Naive thymus-derived CD4-positive, alpha-beta T cell (primary cell): ENCODE measurements around the gene SPHKAP. TPM values are rescaled to one million over a fixed set of nuclear protein-coding genes. Genes with fewer than 3 reads are reported as not detected.

Experiments
- ATAC-seq: fragments of 150-1000 bp; cut with Tn5 transposase; 2 replicates; pipeline ENCODE4 v1.10.0; 2021; ENCODE audit warnings: mild to moderate bottlenecking, moderate library complexity
- CTCF ChIA-PET: fragments of 350-600 bp; sonication (Branson Sonifier 250); formaldehyde crosslinking; loops from one replicate; lab custom pipeline; 2021; ENCODE audit warnings: antibody characterized with exemption; lab: Charles Lee
- POLR2A ChIA-PET: fragments of 350-600 bp; sonication (Branson Sonifier 250); formaldehyde crosslinking; loops from one replicate; lab custom pipeline; 2021; ENCODE audit warnings: antibody characterized with exemption, inconsistent platforms; lab: Charles Lee
- DNase-seq, 9 donors: peaks; one replicate each; pipeline versions ENCODE4 v3.0.0 to v3.0.0-alpha.2; 2020 to 2022; ENCODE audit warnings: mixed read lengths in 1 of 9
- H3K27ac ChIP-seq: one replicate; pipeline ENCODE4 v1.7.0; 2013; ENCODE audit warnings: mild to moderate bottlenecking, low read depth, low read length, moderate library complexity
- H3K27me3 ChIP-seq, 2 donors: one replicate each; pipeline ENCODE4 v1.7.0; 2013; ENCODE audit warnings: low read length in 2 of 2, mild to moderate bottlenecking in 2 of 2, moderate library complexity in 2 of 2; ENCODE audit not compliant: control insufficient read depth in 2 of 2, insufficient read depth in 2 of 2
- H3K36me3 ChIP-seq, 3 experiments: 1 replicate in 2 of 3; 2 replicates in 1 of 3; pipeline ENCODE4 v1.7.0; 2013; ENCODE audit warnings: low read length in 3 of 3, mild to moderate bottlenecking in 3 of 3, moderate library complexity in 1 of 3; ENCODE audit not compliant: insufficient read depth in 3 of 3, control insufficient read depth in 2 of 3
- H3K4me1 ChIP-seq, 2 donors: one replicate each; pipeline ENCODE4 v1.7.0; 2013; ENCODE audit warnings: low read length in 2 of 2, mild to moderate bottlenecking in 2 of 2, moderate library complexity in 1 of 2; ENCODE audit not compliant: control insufficient read depth in 2 of 2, insufficient read depth in 2 of 2
- H3K4me3 ChIP-seq: 2 replicates; pipeline ENCODE4 v1.7.0; 2013; ENCODE audit warnings: mild to moderate bottlenecking, low read length
- H3K9me3 ChIP-seq, 3 experiments: 1 replicate in 2 of 3; 2 replicates in 1 of 3; pipeline ENCODE4 v1.7.0; 2013; ENCODE audit warnings: low read length in 3 of 3; ENCODE audit not compliant: control insufficient read depth in 2 of 3
- H3K27ac Mint-ChIP-seq, 9 donors: one replicate each; pipeline ENCODE4 v1.8.0; 2020 to 2022; ENCODE audit warnings: mixed read lengths in 9 of 9, mild to moderate bottlenecking in 8 of 9, moderate library complexity in 5 of 9, inconsistent platforms in 2 of 9
- H3K27me3 Mint-ChIP-seq, 5 donors: one replicate each; pipeline ENCODE4 v1.8.0; 2021 to 2022; ENCODE audit warnings: mixed read lengths in 5 of 5, mild to moderate bottlenecking in 1 of 5
- H3K36me3 Mint-ChIP-seq, 5 donors: one replicate each; pipeline ENCODE4 v1.8.0; 2020 to 2022; ENCODE audit warnings: mixed read lengths in 5 of 5, mild to moderate bottlenecking in 3 of 5, inconsistent platforms in 1 of 5
- H3K4me1 Mint-ChIP-seq, 7 donors: one replicate each; pipeline ENCODE4 v1.8.0; 2020 to 2022; ENCODE audit warnings: mixed read lengths in 7 of 7, mild to moderate bottlenecking in 3 of 7, inconsistent platforms in 1 of 7
- H3K4me3 Mint-ChIP-seq, 10 donors: one replicate each; pipeline ENCODE4 v1.8.0; 2020 to 2022; ENCODE audit warnings: mild to moderate bottlenecking in 10 of 10, mixed read lengths in 10 of 10, moderate library complexity in 6 of 10, inconsistent platforms in 2 of 10
- H3K9me3 Mint-ChIP-seq, 11 donors: one replicate each; pipeline ENCODE4 v1.8.0; 2020 to 2022; ENCODE audit warnings: mixed read lengths in 11 of 11, mild to moderate bottlenecking in 4 of 11, inconsistent platforms in 1 of 11, moderate library complexity in 1 of 11
- intact Hi-C, 2 donors: fragments of 100-400 bp; cut with micrococcal nuclease; formaldehyde crosslinking; loops; one replicate each; pipeline ENCODE4 v1.15.1; 2023
- polyA plus RNA-seq, 2 donors: library from polyadenylated mRNA; unstranded; fragments of 300-500 nt; fragmentation: Illumina TruSeq; gene quantifications; one replicate each; pipeline ENCODE4 v1.2.3, GENCODE V29; 2021
- total RNA-seq, 6 experiments: library from RNA in 5 of 6; stranded (reverse) in 5 of 6; gene quantifications; 1 replicate in 5 of 6; 2 replicates in 1 of 6; pipeline ENCODE4 v1.2.3 and lab custom pipeline; 2021 to 2026

The SPHKAP gene
- total and polyA plus RNA-seq, 7 experiments from 2014 or later: not detected

- Mint-ChIP-seq H3K4me3 (no peak overlapping the region), H3K4me1 (peaks cover 0 to 2% (median 0%) of the 10 kb centered on the region in 7 donors), H3K9me3 (peaks cover 4 to 28% (median 9%) of the 10 kb centered on the region in 11 donors), H3K27ac (no peak overlapping the region), H3K27me3 (peaks cover 8 to 17% (median 11%) of the 10 kb centered on the region in 5 donors), H3K36me3 (peaks cover 0 to 5% (median 0%) of the 10 kb centered on the region in 5 donors)
- POLR2A ChIA-PET: no interaction called here
- no peak for ATAC-seq
- intact Hi-C loops: no loop called here
- no peaks in the 10 kb centered on the region for H3K36me3 ChIP-seq
- CTCF ChIA-PET: no interaction called here
- no peak for DNase-seq
- H3K9me3 ChIP-seq: no peaks in the 10 kb centered on the region
- no peaks in the 10 kb centered on the region for H3K4me1 ChIP-seq
- no peak overlapping the region for H3K27ac ChIP-seq
- H3K27me3 ChIP-seq: no peaks in the 10 kb centered on the region
- no peak overlapping the region for H3K4me3 ChIP-seq
These were observed 1.0 kb downstream of the SPHKAP start for GRCh38 chr2:228180181-228181097.

GRCh38 chr2:228167290-228167689, 14.2 kb downstream of the SPHKAP start:
- Histone ChIP-seq H3K4me1 (no peaks in the 10 kb centered on the region), H3K9me3 (no peaks in the 10 kb centered on the region), H3K36me3 (no peaks in the 10 kb centered on the region), H3K27me3 (no peaks in the 10 kb centered on the region), H3K4me3 (no peak overlapping the region), H3K27ac (no peak overlapping the region)
- Mint-ChIP-seq H3K27ac (no peak overlapping the region), H3K36me3 (no peaks in the 10 kb centered on the region), H3K4me3 (no peak overlapping the region), H3K9me3 (peaks cover 0 to 6% (median 0%) of the 10 kb centered on the region in 11 donors), H3K27me3 (no peaks in the 10 kb centered on the region), H3K4me1 (no peaks in the 10 kb centered on the region)
- CTCF ChIA-PET: no interaction called here
- POLR2A ChIA-PET: no interaction called here
- intact Hi-C loops: no loop called here
- ATAC-seq (no peak), DNase-seq (no peak)

- H3K4me1 ChIP-seq: no peaks in the 10 kb centered on the region
- no peaks in the 10 kb centered on the region for H3K36me3 ChIP-seq
- Mint-ChIP-seq H3K27me3 (no peaks in the 10 kb centered on the region), H3K36me3 (no peaks in the 10 kb centered on the region), H3K4me1 (no peaks in the 10 kb centered on the region), H3K27ac (no peak overlapping the region), H3K9me3 (peaks cover 0 to 12% (median 2%) of the 10 kb centered on the region in 11 donors), H3K4me3 (no peak overlapping the region)
- intact Hi-C loops: no loop called here
- CTCF ChIA-PET: no interaction called here
- DNase-seq (no peak), ATAC-seq (no peak)
- no peak overlapping the region for H3K4me3 ChIP-seq
- no peaks in the 10 kb centered on the region for H3K27me3 ChIP-seq
- no peak overlapping the region for H3K27ac ChIP-seq
- no peaks in the 10 kb centered on the region for H3K9me3 ChIP-seq
- POLR2A ChIA-PET: no interaction called here
These were observed 16.8 kb downstream of the SPHKAP start for GRCh38 chr2:228164718-228165117.

- no peak overlapping the region for H3K27ac ChIP-seq
- no peaks in the 10 kb centered on the region for H3K27me3 ChIP-seq
- H3K4me3 ChIP-seq: no peak overlapping the region
- POLR2A ChIA-PET: no interaction called here
- DNase-seq (no peak), ATAC-seq (no peak)
- no peaks in the 10 kb centered on the region for H3K36me3 Mint-ChIP-seq
- peaks cover 1 to 16% (median 7%) of the 10 kb centered on the region in 11 donors for H3K9me3 Mint-ChIP-seq
- intact Hi-C loops: no loop called here
- H3K36me3 ChIP-seq: no peaks in the 10 kb centered on the region
- H3K4me1 Mint-ChIP-seq: no peaks in the 10 kb centered on the region
- H3K27ac Mint-ChIP-seq: no peak overlapping the region
- H3K9me3 ChIP-seq: peaks cover 0 to 4% (median 0%) of the 10 kb centered on the region in 3 experiments
- H3K4me1 ChIP-seq: no peaks in the 10 kb centered on the region
- H3K4me3 Mint-ChIP-seq: no peak overlapping the region
- CTCF ChIA-PET: no interaction called here
- peaks cover 0 to 3% (median 0%) of the 10 kb centered on the region in 5 donors for H3K27me3 Mint-ChIP-seq
These were observed 23.6 kb downstream of the SPHKAP start for GRCh38 chr2:228157841-228158240.

GRCh38 chr2:228144961-228145360, 36.5 kb downstream of the SPHKAP start:
- no peak overlapping the region for H3K27ac ChIP-seq
- CTCF ChIA-PET: no interaction called here
- H3K27me3 ChIP-seq: no peaks in the 10 kb centered on the region
- Mint-ChIP-seq H3K36me3 (no peaks in the 10 kb centered on the region), H3K27ac (no peak overlapping the region), H3K27me3 (peaks cover 0 to 3% (median 0%) of the 10 kb centered on the region in 5 donors), H3K4me1 (peaks cover 0 to 6% (median 0%) of the 10 kb centered on the region in 7 donors), H3K9me3 (peaks cover 0 to 18% (median 4%) of the 10 kb centered on the region in 11 donors), H3K4me3 (no peak overlapping the region)
- ATAC-seq (no peak), DNase-seq (no peak)
- H3K4me1 ChIP-seq: no peaks in the 10 kb centered on the region
- H3K9me3 ChIP-seq: no peaks in the 10 kb centered on the region
- H3K4me3 ChIP-seq: no peak overlapping the region
- POLR2A ChIA-PET: no interaction called here
- H3K36me3 ChIP-seq: no peaks in the 10 kb centered on the region
- intact Hi-C loops: no loop called here

GRCh38 chr2:228140934-228141528, 40.5 kb downstream of the SPHKAP start:
- no peaks in the 10 kb centered on the region for H3K4me1 ChIP-seq
- ChIA-PET POLR2A (no interaction called here), CTCF (no interaction called here)
- Mint-ChIP-seq H3K27me3 (peaks cover 0 to 3% (median 0%) of the 10 kb centered on the region in 5 donors), H3K36me3 (no peaks in the 10 kb centered on the region), H3K9me3 (peaks cover 0 to 21% (median 5%) of the 10 kb centered on the region in 11 donors), H3K27ac (peak overlapping the region in 1 of 9 donors; percentile 56), H3K4me1 (peaks cover 0 to 6% (median 0%) of the 10 kb centered on the region in 7 donors), H3K4me3 (peak overlapping the region in 1 of 10 donors; percentile 55)
- H3K9me3 ChIP-seq: no peaks in the 10 kb centered on the region
- DNase-seq: no peak
- H3K27me3 ChIP-seq: no peaks in the 10 kb centered on the region
- no peak overlapping the region for H3K27ac ChIP-seq
- intact Hi-C loops: no loop called here
- no peaks in the 10 kb centered on the region for H3K36me3 ChIP-seq
- ATAC-seq: no peak
- no peak overlapping the region for H3K4me3 ChIP-seq
